ENCODE data around the gene ATP8A2. TPM values are rescaled to one million over a fixed set of nuclear protein-coding genes. Genes with fewer than 3 reads are reported as not detected.

The ATP8A2 gene
- total and polyA plus RNA-seq, 7 donors: under 0.01 to 2.2 (median 1.2) TPM; not detected in 1

DNA sequence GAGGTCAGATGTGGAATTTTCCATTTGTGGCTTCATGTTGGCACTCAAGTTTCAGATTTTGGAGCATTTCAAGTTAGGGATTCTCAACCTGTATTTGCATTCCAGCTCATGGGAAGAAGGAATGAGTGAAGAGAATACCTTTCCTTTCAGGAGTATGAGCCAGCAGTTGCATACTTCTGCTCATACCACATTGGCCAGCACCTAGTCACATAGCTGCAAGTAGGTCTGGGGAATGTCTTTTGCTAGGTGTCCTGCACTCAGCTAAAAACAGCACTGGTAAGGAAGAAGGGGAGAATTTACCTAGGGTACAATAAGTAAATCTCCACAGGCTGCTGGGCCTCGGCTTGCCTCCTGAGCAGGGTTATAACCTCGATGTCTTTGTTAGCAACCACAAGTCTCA, 24.6 kb upstream of the ATP8A2 start:
- no peaks in the 10 kb centered on the region for H3K27me3 ChIP-seq
- no peaks in the 10 kb centered on the region for H3K9me3 ChIP-seq
- DNase-seq: no peak
- TF ChIP-seq POLR2A (IDR thresholded peaks at IDR 0.05) (no peak), POLR2AphosphoS5 (IDR thresholded peaks at IDR 0.05) (no peak), EP300 (IDR thresholded peaks at IDR 0.05) (no peak)
- TF ChIP-seq, protein P1, sequence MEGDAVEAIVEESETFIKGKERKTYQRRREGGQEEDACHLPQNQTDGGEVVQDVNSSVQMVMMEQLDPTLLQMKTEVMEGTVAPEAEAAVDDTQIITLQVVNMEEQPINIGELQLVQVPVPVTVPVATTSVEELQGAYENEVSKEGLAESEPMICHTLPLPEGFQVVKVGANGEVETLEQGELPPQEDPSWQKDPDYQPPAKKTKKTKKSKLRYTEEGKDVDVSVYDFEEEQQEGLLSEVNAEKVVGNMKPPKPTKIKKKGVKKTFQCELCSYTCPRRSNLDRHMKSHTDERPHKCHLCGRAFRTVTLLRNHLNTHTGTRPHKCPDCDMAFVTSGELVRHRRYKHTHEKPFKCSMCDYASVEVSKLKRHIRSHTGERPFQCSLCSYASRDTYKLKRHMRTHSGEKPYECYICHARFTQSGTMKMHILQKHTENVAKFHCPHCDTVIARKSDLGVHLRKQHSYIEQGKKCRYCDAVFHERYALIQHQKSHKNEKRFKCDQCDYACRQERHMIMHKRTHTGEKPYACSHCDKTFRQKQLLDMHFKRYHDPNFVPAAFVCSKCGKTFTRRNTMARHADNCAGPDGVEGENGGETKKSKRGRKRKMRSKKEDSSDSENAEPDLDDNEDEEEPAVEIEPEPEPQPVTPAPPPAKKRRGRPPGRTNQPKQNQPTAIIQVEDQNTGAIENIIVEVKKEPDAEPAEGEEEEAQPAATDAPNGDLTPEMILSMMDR (IDR thresholded peaks at IDR 0.05): no peak
- WGBS, 2 donors: 75 to 81% methylated on average over 2 of the region's 2 CpGs
- H3K27ac ChIP-seq: no peak overlapping the region
- intact Hi-C loops (cut with DNase I): no loop called here
- no peaks in the 10 kb centered on the region for H3K4me1 ChIP-seq
- H3K36me3 ChIP-seq: no peaks in the 10 kb centered on the region
- H3K4me3 ChIP-seq: no peak overlapping the region

DNA sequence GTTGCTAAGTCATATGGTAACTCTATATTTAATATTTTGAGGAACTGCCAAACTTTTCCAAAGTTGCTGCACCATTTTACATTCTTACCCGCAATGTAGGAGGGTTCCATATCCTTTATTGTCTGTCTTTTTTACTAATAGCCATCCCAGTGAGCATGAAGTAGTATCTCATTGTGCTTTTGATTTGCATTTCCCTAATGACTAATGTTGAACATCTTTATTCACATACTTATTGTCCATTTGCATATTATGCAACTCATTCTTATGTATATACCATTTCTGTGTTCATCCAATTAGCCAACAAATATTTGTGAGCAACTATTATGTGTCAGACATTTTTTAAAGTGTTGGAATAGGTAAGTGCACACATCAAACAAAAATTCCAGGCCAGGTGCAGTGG, 20.4 kb upstream of the ATP8A2 start:
- intact Hi-C loops (cut with DNase I): no loop called here
- Histone ChIP-seq H3K9me3 (no peaks in the 10 kb centered on the region), H3K36me3 (no peaks in the 10 kb centered on the region), H3K4me1 (no peaks in the 10 kb centered on the region), H3K27me3 (peaks cover 0 to 5% (median 0%) of the 10 kb centered on the region in 3 donors), H3K27ac (no peak overlapping the region), H3K4me3 (no peak overlapping the region)
- WGBS, 2 donors: 92 to 98% methylated on average over 1 of the region's 1 CpG
- no peak for TF ChIP-seq POLR2A (IDR thresholded peaks at IDR 0.05)
- no peak for TF ChIP-seq POLR2AphosphoS5 (IDR thresholded peaks at IDR 0.05)
- TF ChIP-seq, protein P1 (IDR thresholded peaks at IDR 0.05): no peak
- no peak for TF ChIP-seq EP300 (IDR thresholded peaks at IDR 0.05)
- DNase-seq: no peak

DNA sequence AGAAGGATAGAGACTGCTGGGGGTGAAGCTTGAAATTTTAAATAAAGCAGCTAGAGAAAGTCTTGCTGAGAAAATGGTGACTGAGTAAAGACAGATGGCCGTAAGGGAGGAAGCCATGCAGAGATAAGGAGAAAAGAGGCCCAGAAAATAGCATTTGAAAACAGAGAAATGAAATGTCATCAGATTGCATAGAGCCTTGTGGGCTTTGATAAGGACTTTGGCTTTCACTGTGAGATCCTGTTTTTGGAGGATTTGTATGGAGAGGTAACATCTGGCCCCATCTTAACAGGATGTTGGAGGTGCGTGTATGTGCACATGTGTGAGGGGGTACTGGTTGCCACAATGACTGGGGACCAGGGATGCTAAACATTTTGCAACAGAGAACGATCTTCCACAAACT, 19.5 kb upstream of the ATP8A2 start:
- H3K27ac ChIP-seq: no peak overlapping the region
- no peaks in the 10 kb centered on the region for H3K9me3 ChIP-seq
- no peaks in the 10 kb centered on the region for H3K4me1 ChIP-seq
- intact Hi-C loops (cut with DNase I): no loop called here
- WGBS, 2 donors: 48 to 71% methylated on average over 3 of the region's 3 CpGs
- TF ChIP-seq EP300 (IDR thresholded peaks at IDR 0.05): no peak
- TF ChIP-seq POLR2A (IDR thresholded peaks at IDR 0.05): no peak
- no peak for TF ChIP-seq POLR2AphosphoS5 (IDR thresholded peaks at IDR 0.05)
- TF ChIP-seq, protein P1 (IDR thresholded peaks at IDR 0.05): no peak
- H3K36me3 ChIP-seq: no peaks in the 10 kb centered on the region
- peaks cover 0 to 5% (median 0%) of the 10 kb centered on the region in 3 donors for H3K27me3 ChIP-seq
- DNase-seq: no peak
- H3K4me3 ChIP-seq: no peak overlapping the region

DNA sequence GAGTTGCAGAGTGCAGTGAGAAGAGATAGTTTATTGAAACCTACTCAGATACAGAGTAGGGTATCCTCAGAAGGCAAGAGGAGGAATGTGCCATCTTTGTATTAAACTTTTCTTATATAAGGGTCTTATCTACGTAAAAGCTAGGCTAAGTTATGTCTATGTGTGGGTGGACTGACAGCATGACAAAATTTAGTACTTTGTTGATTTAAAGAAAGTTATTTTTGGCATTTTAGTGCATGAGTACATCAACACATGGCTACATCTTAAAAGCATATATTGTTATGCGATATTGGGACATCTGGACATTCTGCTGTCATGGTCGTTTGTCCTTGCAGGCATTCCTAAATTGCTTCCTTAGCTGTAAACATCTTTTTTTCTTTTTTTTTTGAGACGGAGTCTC, 19.0 kb upstream of the ATP8A2 start:
- Histone ChIP-seq H3K4me1 (no peaks in the 10 kb centered on the region), H3K9me3 (no peaks in the 10 kb centered on the region), H3K36me3 (no peaks in the 10 kb centered on the region), H3K27me3 (peaks cover 0 to 5% (median 0%) of the 10 kb centered on the region in 3 donors), H3K4me3 (no peak overlapping the region), H3K27ac (no peak overlapping the region)
- WGBS, 2 donors: 68 to 69% methylated on average over 4 of the region's 4 CpGs
- intact Hi-C loops (cut with DNase I): no loop called here
- TF ChIP-seq, protein P1 (IDR thresholded peaks at IDR 0.05): no peak
- TF ChIP-seq EP300 (IDR thresholded peaks at IDR 0.05) (no peak), POLR2A (IDR thresholded peaks at IDR 0.05) (no peak), POLR2AphosphoS5 (IDR thresholded peaks at IDR 0.05) (no peak)
- no peak for DNase-seq

DNA sequence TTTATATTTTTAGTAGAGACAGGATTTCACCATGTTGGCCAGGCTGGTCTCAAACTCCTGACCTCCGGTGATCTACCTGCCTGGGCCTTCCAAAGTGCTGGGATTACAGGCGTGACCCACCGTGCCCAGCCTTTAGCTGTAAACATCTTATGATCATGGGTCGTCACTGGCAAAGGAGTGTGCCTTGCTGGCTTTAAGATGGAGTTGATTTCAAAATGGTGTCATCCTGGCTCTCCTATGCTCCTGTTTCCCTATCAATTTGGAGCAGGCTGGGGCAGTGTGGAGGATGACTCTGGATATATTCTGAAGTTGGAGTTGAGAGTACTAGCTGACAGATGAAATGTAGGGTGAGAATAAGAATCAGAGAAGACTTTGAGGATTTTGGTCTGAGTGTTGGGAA, 18.4 kb upstream of the ATP8A2 start:
- Histone ChIP-seq H3K27ac (no peak overlapping the region), H3K36me3 (no peaks in the 10 kb centered on the region), H3K9me3 (no peaks in the 10 kb centered on the region), H3K4me1 (no peaks in the 10 kb centered on the region), H3K4me3 (no peak overlapping the region), H3K27me3 (peaks cover 0 to 5% (median 0%) of the 10 kb centered on the region in 3 donors)
- TF ChIP-seq EP300 (IDR thresholded peaks at IDR 0.05) (no peak), POLR2AphosphoS5 (IDR thresholded peaks at IDR 0.05) (no peak), POLR2A (IDR thresholded peaks at IDR 0.05) (no peak)
- TF ChIP-seq, protein P1 (IDR thresholded peaks at IDR 0.05): no peak
- no peak for DNase-seq
- WGBS, 2 donors: 75 to 89% methylated on average over 4 of the region's 4 CpGs
- intact Hi-C loops (cut with DNase I): no loop called here
